Ishikawa (cell line): ENCODE measurements around the gene CARHSP1.

Experiments used
- CEBPB ChIP-seq: IDR thresholded peaks from 2 replicates; pipeline ENCODE4 v1.6.1; 2012
- CREB1 ChIP-seq: IDR thresholded peaks from 2 replicates; pipeline ENCODE4 v1.6.1; 2012; ENCODE audit warnings: low read depth
- EGR1 ChIP-seq: IDR thresholded peaks from 2 replicates; pipeline ENCODE4 v1.6.1; 2012
- EP300 ChIP-seq: IDR thresholded peaks from 2 replicates; pipeline ENCODE4 v1.6.1; 2012; ENCODE audit warnings: borderline replicate concordance
- RAD21 ChIP-seq: IDR thresholded peaks from 2 replicates; pipeline ENCODE4 v1.6.1; 2012; ENCODE audit warnings: low read depth
- TAF1 ChIP-seq: IDR thresholded peaks from 2 replicates; pipeline ENCODE4 v1.6.1; 2012; ENCODE audit warnings: low read depth, mild to moderate bottlenecking
- TF ChIP-seq, protein P1 (sequence below): IDR thresholded peaks from 2 replicates; pipeline ENCODE4 v1.6.1; 2012
- TF ChIP-seq, protein P2 (sequence below): IDR thresholded peaks from 2 replicates; pipeline ENCODE4 v1.6.1; 2012

- no peak for TF ChIP-seq EGR1
- no peak for TF ChIP-seq CEBPB
- TF ChIP-seq EP300: no peak
- no peak for TF ChIP-seq RAD21
- no peak for TF ChIP-seq CREB1
- TF ChIP-seq, protein P1, sequence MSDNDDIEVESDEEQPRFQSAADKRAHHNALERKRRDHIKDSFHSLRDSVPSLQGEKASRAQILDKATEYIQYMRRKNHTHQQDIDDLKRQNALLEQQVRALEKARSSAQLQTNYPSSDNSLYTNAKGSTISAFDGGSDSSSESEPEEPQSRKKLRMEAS: no peak
- TF ChIP-seq, protein P2, sequence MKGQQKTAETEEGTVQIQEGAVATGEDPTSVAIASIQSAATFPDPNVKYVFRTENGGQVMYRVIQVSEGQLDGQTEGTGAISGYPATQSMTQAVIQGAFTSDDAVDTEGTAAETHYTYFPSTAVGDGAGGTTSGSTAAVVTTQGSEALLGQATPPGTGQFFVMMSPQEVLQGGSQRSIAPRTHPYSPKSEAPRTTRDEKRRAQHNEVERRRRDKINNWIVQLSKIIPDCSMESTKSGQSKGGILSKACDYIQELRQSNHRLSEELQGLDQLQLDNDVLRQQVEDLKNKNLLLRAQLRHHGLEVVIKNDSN: no peak
- TF ChIP-seq TAF1: no peak
Measured at GRCh38 chr16:8887431-8887765, 18.6 kb upstream of the CARHSP1 start.
